G401 (cell line): ENCODE measurements around the gene PRSS3. TPM values are rescaled to one million over a fixed set of nuclear protein-coding genes. Genes with fewer than 3 reads are reported as not detected.
"Not testable (repeated sequence)": the region's sequence is repeated elsewhere in the genome, so short reads cannot be mapped to it uniquely, and the experiment has no call there.

Experiments used
- DNase-seq: peaks from one replicate; pipeline ENCODE4 v3.0.0-alpha.2; 2015; ENCODE audit warnings: low spot score
- in situ Hi-C: cut with HindIII; loops from 2 replicates; pipeline ENCODE4 v1.10.0; 2016; ENCODE audit warnings: low sequenced_read_pairs, mixed read lengths
- total RNA-seq: library from RNA; depleted of rRNA; stranded (reverse); fragments of >200 nt; shearing (Covaris generic); gene quantifications from 2 replicates; pipeline ENCODE4 v1.2.3, GENCODE V29; 2014; rRNA removed

Gene PRSS3
- total RNA-seq, 1 experiment from 2014 or later, result not detected

- in situ Hi-C loops, DNase-seq: not testable (repeated sequence)
Observed at GRCh38 chr9:33847894-33848205, 52.5 kb downstream of the PRSS3 start.

Other genes starting within 250 kb of the PRSS3 start
- 25.0 and 35.5 TPM in 2 replicates for gene UBE2R2, start 21.6 kb downstream of the PRSS3 start, total RNA-seq